ENCODE measurements around the gene MUC22. TPM values are rescaled to one million over a fixed set of nuclear protein-coding genes. Genes with fewer than 3 reads are reported as not detected.
"Not testable (repeated sequence)": the region's sequence is repeated elsewhere in the genome, so short reads cannot be mapped to it uniquely, and the experiment has no call there.

Gene MUC22
- total RNA-seq, 2 donors from 2014 or later, result not detected

GRCh38 chr6:30990422-30991086 lies 19.7 kb upstream of the MUC22 start:
- intact Hi-C loops (cut with DNase I), result no loop called here
- DNase-seq (ENCODE audit: low spot score), result no peak

GRCh38 chr6:30991891-30992290 lies 18.4 kb upstream of the MUC22 start:
- intact Hi-C loops (cut with DNase I), result no loop called here
- no peak for DNase-seq (ENCODE audit: low spot score)

GRCh38 chr6:30997301-30997700 lies 13.0 kb upstream of the MUC22 start:
- no peak for DNase-seq (ENCODE audit: low spot score)
- intact Hi-C loops (cut with DNase I), result no loop called here

GRCh38 chr6:30998785-30999184 lies 11.5 kb upstream of the MUC22 start:
- intact Hi-C loops (cut with DNase I), result no loop called here
- no peak for DNase-seq (ENCODE audit: low spot score)

GRCh38 chr6:31000067-31000860 lies 10.0 kb upstream of the MUC22 start:
- intact Hi-C loops (cut with DNase I), result loop anchor here in 1 of 2 donors (10.0 kb wide), 1 partner anchor 725 kb away; the partner anchor contains the start of genes DDAH2, LY6G6C and MPIG6B
- not testable (repeated sequence) for DNase-seq (ENCODE audit: low spot score)

GRCh38 chr6:31001281-31001888 lies 8.9 kb upstream of the MUC22 start:
- intact Hi-C loops (cut with DNase I), result loop anchor here in 1 of 2 donors (10.0 kb wide), 1 partner anchor 723 kb away; the partner anchor contains the start of genes DDAH2, LY6G6C and MPIG6B
- DNase-seq (ENCODE audit: low spot score), result no peak

GRCh38 chr6:31002471-31002870 lies 7.8 kb upstream of the MUC22 start:
- intact Hi-C loops (cut with DNase I), result loop anchor here in 1 of 2 donors (10.0 kb wide), 1 partner anchor 722 kb away; the partner anchor contains the start of genes DDAH2, LY6G6C and MPIG6B
- no peak for DNase-seq (ENCODE audit: low spot score)

GRCh38 chr6:31004794-31005193 lies 5.5 kb upstream of the MUC22 start:
- no peak for DNase-seq (ENCODE audit: low spot score)
- intact Hi-C loops (cut with DNase I), result loop anchor here in 1 of 2 donors (10.0 kb wide), 1 partner anchor 720 kb away; the partner anchor contains the start of genes DDAH2, LY6G6C and MPIG6B

GRCh38 chr6:31005249-31006020 lies 4.8 kb upstream of the MUC22 start:
- no peak for DNase-seq (ENCODE audit: low spot score)
- intact Hi-C loops (cut with DNase I), result loop anchor here in 1 of 2 donors (10.0 kb wide), 1 partner anchor 719 kb away; the partner anchor contains the start of genes DDAH2, LY6G6C and MPIG6B

GRCh38 chr6:31007694-31008093 lies 2.6 kb upstream of the MUC22 start:
- no peak for DNase-seq (ENCODE audit: low spot score)
- intact Hi-C loops (cut with DNase I), result loop anchor here in 1 of 2 donors (10.0 kb wide), 1 partner anchor 717 kb away; the partner anchor contains the start of genes DDAH2, LY6G6C and MPIG6B

- DNase-seq (ENCODE audit: low spot score), result no peak
- intact Hi-C loops (cut with DNase I), result loop anchor here in 1 of 2 donors (10.0 kb wide), 1 partner anchor 717 kb away; the partner anchor contains the start of genes DDAH2, LY6G6C and MPIG6B
These were observed 2.1 kb upstream of the MUC22 start for GRCh38 chr6:31008165-31008564.

GRCh38 chr6:31009731-31010130 lies 543 bp upstream of the MUC22 start:
- intact Hi-C loops (cut with DNase I), result loop anchor here in 1 of 2 donors (10.0 kb wide), 1 partner anchor 715 kb away; the partner anchor contains the start of genes DDAH2, LY6G6C and MPIG6B

GRCh38 chr6:31011153-31011552 lies 879 bp downstream of the MUC22 start:
- intact Hi-C loops (cut with DNase I), result no loop called here

More at GRCh38 chr6:31009731-31010130, 543 bp upstream of the MUC22 start:
- no peak for DNase-seq (ENCODE audit: low spot score)

GRCh38 chr6:31016659-31017299 lies 6.5 kb downstream of the MUC22 start:
- DNase-seq (ENCODE audit: low spot score), result no peak
- intact Hi-C loops (cut with DNase I), result loop anchor here in 1 of 2 donors (1.0 kb wide), 1 partner anchor 35 kb away; no protein-coding TSS in a partner anchor

More at GRCh38 chr6:31011153-31011552, 879 bp downstream of the MUC22 start:
- DNase-seq (ENCODE audit: low spot score), result no peak

- intact Hi-C loops (cut with DNase I), result loop anchor here in 1 of 2 donors (1.0 kb wide), 1 partner anchor 34 kb away; no protein-coding TSS in a partner anchor
- DNase-seq (ENCODE audit: low spot score), result peak; percentile 5
These were observed 7.2 kb downstream of the MUC22 start for GRCh38 chr6:31017436-31017835.

- intact Hi-C loops (cut with DNase I), result no loop called here
- DNase-seq (ENCODE audit: low spot score), result no peak
These were observed 9.8 kb downstream of the MUC22 start for GRCh38 chr6:31020057-31020456.

- intact Hi-C loops (cut with DNase I), result not testable (repeated sequence)
These were observed 10.5 kb downstream of the MUC22 start for GRCh38 chr6:31020631-31021255.

More at GRCh38 chr6:31020631-31021255, 10.5 kb downstream of the MUC22 start:
- DNase-seq (ENCODE audit: low spot score), result not testable (repeated sequence)

Measured in posterior vena cava (tissue), 2 donors.